Upper lobe of left lung (tissue), 6 donors: ENCODE data around the gene CTRL. TPM values are rescaled to one million over a fixed set of nuclear protein-coding genes. Genes with fewer than 3 reads are reported as not detected.
"Not testable (repeated sequence)": the region's sequence is repeated elsewhere in the genome, so short reads cannot be mapped to it uniquely, and the experiment has no call there.

Experiments
- ATAC-seq, 2 donors: fragments of 200-7000 bp; cut with Tn5 transposase; one replicate each; pipeline ENCODE4 v1.9.1; 2022; ENCODE audit warnings: mild to moderate bottlenecking in 2 of 2, moderate library complexity in 2 of 2; ENCODE audit not compliant: low FRiP score in 2 of 2
- DNase-seq, 2 donors: peaks; one replicate each; pipeline ENCODE4 v3.0.0-alpha.2; 2019 to 2020
- H3K27ac ChIP-seq, 4 donors: fragments of 200-600 bp; sonication (generic); one replicate each; pipeline ENCODE4 v1.5.1; 2016 to 2019
- H3K27me3 ChIP-seq, 4 donors: fragments of 200-600 bp; sonication (generic); one replicate each; pipeline ENCODE4 v1.5.1; 2017 to 2019
- H3K36me3 ChIP-seq, 4 donors: fragments of 200-600 bp; sonication (generic); one replicate each; pipeline ENCODE4 v1.5.1; 2016 to 2019
- H3K4me1 ChIP-seq, 4 donors: fragments of 200-600 bp; sonication (generic); one replicate each; pipeline ENCODE4 v1.5.1; 2018 to 2019
- H3K4me3 ChIP-seq, 4 donors: fragments of 200-600 bp; sonication (generic); one replicate each; pipeline ENCODE4 v1.5.1; 2017 to 2019; ENCODE audit warnings: mild to moderate bottlenecking in 2 of 4, moderate library complexity in 1 of 4
- H3K9me3 ChIP-seq, 4 donors: fragments of 200-600 bp; sonication (generic); one replicate each; pipeline ENCODE4 v1.5.1; 2018 to 2019
- CTCF ChIP-seq, 6 experiments: fragments of 450-650 bp in 4 of 6; fragments of 200-600 bp in 2 of 6; sonication (generic) in 2 of 6; IDR thresholded peaks; one replicate each; pipeline ENCODE4 v1.5.1; 2016 to 2019; ENCODE audit warnings: antibody characterized with exemption in 6 of 6
- EP300 ChIP-seq, 4 donors: sonication (generic); formaldehyde crosslinking; IDR thresholded peaks; one replicate each; pipeline ENCODE4 v1.5.1; 2017; ENCODE audit warnings: antibody characterized with exemption in 4 of 4, control low read depth in 2 of 4
- POLR2A ChIP-seq, 4 donors: fragments of 450-650 bp; IDR thresholded peaks; one replicate each; pipeline ENCODE4 v1.5.1; 2016 to 2017; ENCODE audit warnings: antibody characterized with exemption in 4 of 4, mild to moderate bottlenecking in 2 of 4
- POLR2AphosphoS5 ChIP-seq, 2 donors: sonication (generic); formaldehyde crosslinking; IDR thresholded peaks; one replicate each; pipeline ENCODE4 v1.5.1; 2017; ENCODE audit warnings: antibody characterized with exemption in 2 of 2
- WGBS, 2 donors: methylation state at CpG; one replicate each; pipeline ENCODE4 v1.1.5; 2017 to 2018; 5-methylcytosine and 5-hydroxymethylcytosine counted together
- total RNA-seq, 6 donors: library from RNA; depleted of rRNA in 4 of 6; stranded (reverse); fragments of >200 nt in 4 of 6; gene quantifications; one replicate each; pipeline versions ENCODE4 v1.1.0 to v1.2.1, GENCODE V29; 2016 to 2021
- donor health status: DM: no; HTN: no; CAD: no; lungs with moderate emphysema.
- donor health status: DM: no; HTN: yes; CAD: no; lungs with severe emphysema.

CTRL gene
- total RNA-seq, 6 donors from 2014 or later, result 1.6 to 4.2 (median 2.4) TPM

GRCh38 chr16:67919622-67920221 lies 11.9 kb downstream of the CTRL start:
- Histone ChIP-seq H3K27ac (no peak overlapping the region), H3K4me1 (peaks cover 20 to 53% (median 26%) of the 10 kb centered on the region in 4 donors), H3K4me3 (no peak overlapping the region), H3K36me3 (peaks cover 0 to 27% (median 4%) of the 10 kb centered on the region in 4 donors), H3K27me3 (no peaks in the 10 kb centered on the region), H3K9me3 (no peaks in the 10 kb centered on the region)
- ATAC-seq (peak in 1 of 2 donors; percentile 75), DNase-seq (no peak)
- no peak for TF ChIP-seq POLR2AphosphoS5 (IDR thresholded peaks at IDR 0.05)
- no peak for TF ChIP-seq POLR2A (IDR thresholded peaks at IDR 0.05)
- TF ChIP-seq CTCF (IDR thresholded peaks at IDR 0.05), result no peak
- no peak for TF ChIP-seq EP300 (IDR thresholded peaks at IDR 0.05)
- WGBS, 2 donors, result 90 to 95% methylated on average over 6 of the region's 6 CpGs

- Histone ChIP-seq H3K4me3 (no peak overlapping the region), H3K27me3 (no peaks in the 10 kb centered on the region), H3K9me3 (no peaks in the 10 kb centered on the region), H3K4me1 (peaks cover 20 to 41% (median 26%) of the 10 kb centered on the region in 4 donors), H3K27ac (peak overlapping the region in 3 of 4 donors; percentile 10 to 63 (median 16)), H3K36me3 (peaks cover 0 to 22% (median 4%) of the 10 kb centered on the region in 4 donors)
- ATAC-seq (peak in 1 of 2 donors; percentile 20), DNase-seq (peak in 1 of 2 donors; percentile 44)
- no peak for TF ChIP-seq CTCF (IDR thresholded peaks at IDR 0.05)
- TF ChIP-seq POLR2AphosphoS5 (IDR thresholded peaks at IDR 0.05), result no peak
- no peak for TF ChIP-seq EP300 (IDR thresholded peaks at IDR 0.05)
- TF ChIP-seq POLR2A (IDR thresholded peaks at IDR 0.05), result no peak
- WGBS, 2 donors, result 62 to 69% methylated on average over 4 of the region's 4 CpGs
These were observed 13.8 kb downstream of the CTRL start for GRCh38 chr16:67917852-67918236.

- WGBS, 2 donors, result 54 to 68% methylated on average over 4 to 5 of the region's 6 CpGs
- TF ChIP-seq POLR2A (IDR thresholded peaks at IDR 0.05) (no peak), POLR2AphosphoS5 (IDR thresholded peaks at IDR 0.05) (no peak), CTCF (IDR thresholded peaks at IDR 0.05) (no peak), EP300 (IDR thresholded peaks at IDR 0.05) (no peak)
- H3K27ac ChIP-seq, result peak overlapping the region in 3 of 4 donors; percentile 10 to 63 (median 16)
- DNase-seq (peak in 1 of 2 donors; percentile 42), ATAC-seq (no peak)
- peaks cover 0 to 24% (median 4%) of the 10 kb centered on the region in 4 donors for H3K36me3 ChIP-seq
- peaks cover 20 to 38% (median 25%) of the 10 kb centered on the region in 4 donors for H3K4me1 ChIP-seq
- no peaks in the 10 kb centered on the region for H3K9me3 ChIP-seq
- H3K27me3 ChIP-seq, result no peaks in the 10 kb centered on the region
- no peak overlapping the region for H3K4me3 ChIP-seq
These were observed 14.4 kb downstream of the CTRL start for GRCh38 chr16:67917140-67917851.

- DNase-seq, result no peak
- Histone ChIP-seq H3K9me3 (no peaks in the 10 kb centered on the region), H3K4me3 (no peak overlapping the region), H3K27ac (no peak overlapping the region), H3K4me1 (peaks cover 20 to 31% (median 25%) of the 10 kb centered on the region in 4 donors), H3K27me3 (no peaks in the 10 kb centered on the region), H3K36me3 (peaks cover 0 to 31% (median 11%) of the 10 kb centered on the region in 4 donors)
- no peak for ATAC-seq
- WGBS, 2 donors, result 80 to 81% methylated on average over 7 of the region's 7 CpGs
- TF ChIP-seq POLR2A (IDR thresholded peaks at IDR 0.05) (no peak), POLR2AphosphoS5 (IDR thresholded peaks at IDR 0.05) (no peak), CTCF (IDR thresholded peaks at IDR 0.05) (no peak), EP300 (IDR thresholded peaks at IDR 0.05) (no peak)
These were observed 15.6 kb downstream of the CTRL start for GRCh38 chr16:67915831-67916723.

- not testable (repeated sequence) for DNase-seq, ATAC-seq, H3K9me3 ChIP-seq, H3K4me3 ChIP-seq, H3K27ac ChIP-seq, H3K27me3 ChIP-seq
- H3K4me1 ChIP-seq, result peaks cover 20 to 34% (median 25%) of the 10 kb centered on the region in 4 donors
- peaks cover 0 to 38% (median 15%) of the 10 kb centered on the region in 4 donors for H3K36me3 ChIP-seq
- 60 to 83% methylated on average over 2 of the region's 2 CpGs for WGBS, 2 donors
These were observed 16.2 kb downstream of the CTRL start for GRCh38 chr16:67915496-67915769.
